ENCODE measurements around the gene ATAD1.
A peak's percentile ranks its signal among the peaks of the same experiment; 100 is the strongest.
"Not testable (repeated sequence)": the region's sequence is repeated elsewhere in the genome, so short reads cannot be mapped to it uniquely, and the experiment has no call there.

Gene ATAD1

GRCh38 chr10:87817609-87818504, at the start of gene ATAD1:
Gene ATAD1, minus strand, starts transcription at chr10:87818226. Its CDS starts 3,627 bp downstream, at chr10:87814599.
- DNase-seq, result peak; percentile 89

GRCh38 chr10:87867453-87867852, 49.4 kb upstream of the ATAD1 start:
- DNase-seq, result no peak

- DNase-seq, result no peak
These were observed 48.5 kb upstream of the ATAD1 start for GRCh38 chr10:87866412-87866974.

GRCh38 chr10:87865241-87865881, 47.3 kb upstream of the ATAD1 start:
- DNase-seq, result no peak

GRCh38 chr10:87864496-87865059, 46.6 kb upstream of the ATAD1 start:
- DNase-seq, result no peak

- peak; percentile 50 for DNase-seq
These were observed 46.0 kb upstream of the ATAD1 start for GRCh38 chr10:87863951-87864495.

GRCh38 chr10:87863053-87863943, 45.3 kb upstream of the ATAD1 start, which contains the start of the genes KLLN and PTEN:
Gene KLLN, minus strand, starts transcription at chr10:87863533. Its CDS starts 1,046 bp downstream, at chr10:87862487.
Gene PTEN, plus strand, starts transcription at chr10:87863625. Its CDS starts 845 bp downstream, at chr10:87864470.
- DNase-seq, result peak; percentile 86

- no peak for DNase-seq
These were observed 44.6 kb upstream of the ATAD1 start for GRCh38 chr10:87862679-87863052.

- DNase-seq, result peak; percentile 95
These were observed 44.1 kb upstream of the ATAD1 start for GRCh38 chr10:87861953-87862678.

- DNase-seq, result no peak
These were observed 43.5 kb upstream of the ATAD1 start for GRCh38 chr10:87861566-87861952.

GRCh38 chr10:87860816-87861403, 42.9 kb upstream of the ATAD1 start:
- no peak for DNase-seq

- no peak for DNase-seq
These were observed 42.2 kb upstream of the ATAD1 start for GRCh38 chr10:87860156-87860795.

- not testable (repeated sequence) for DNase-seq
These were observed 37.6 kb upstream of the ATAD1 start for GRCh38 chr10:87855665-87856064.

GRCh38 chr10:87855247-87855646, 37.2 kb upstream of the ATAD1 start:
- not testable (repeated sequence) for DNase-seq

GRCh38 chr10:87852089-87852488, 34.1 kb upstream of the ATAD1 start:
- DNase-seq, result no peak

- DNase-seq, result peak; percentile 52
These were observed 32.7 kb upstream of the ATAD1 start for GRCh38 chr10:87850742-87851205.

GRCh38 chr10:87849001-87849400, 31.0 kb upstream of the ATAD1 start:
- DNase-seq, result no peak

- DNase-seq, result no peak
These were observed 29.5 kb upstream of the ATAD1 start for GRCh38 chr10:87847550-87847949.

- DNase-seq, result not testable (repeated sequence)
These were observed 28.7 kb upstream of the ATAD1 start for GRCh38 chr10:87846711-87847110.

GRCh38 chr10:87846023-87846422, 28.0 kb upstream of the ATAD1 start:
- DNase-seq, result no peak
